OCI-LY1 (cell line): Measurements from ENCODE around the gene EIF6.

Experiments used
- H2AFZ ChIP-seq: fragments of 200-600 bp; sonication (generic), shearing (Covaris generic); 2 replicates; pipeline ENCODE4 v1.6.0; 2014; ENCODE audit warnings: antibody characterized with exemption, mild to moderate bottlenecking, low read length
- H3F3A ChIP-seq: fragments of 200-600 bp; sonication (generic), shearing (Covaris generic); 2 replicates; pipeline ENCODE4 v1.6.0; 2014; ENCODE audit warnings: mild to moderate bottlenecking, antibody characterized with exemption, low read length, moderate library complexity; ENCODE audit not compliant: insufficient read depth
- H3K27ac ChIP-seq: fragments of 200-600 bp; sonication (generic); 2 replicates; pipeline ENCODE4 v1.5.1; 2014; ENCODE audit warnings: low read length, mixed run types, mild to moderate bottlenecking, low read depth; ENCODE audit not compliant: poor library complexity, severe bottlenecking
- H3K27me3 ChIP-seq: fragments of 200-600 bp; sonication (generic); 2 replicates; pipeline ENCODE4 v1.6.0; 2014; ENCODE audit warnings: antibody characterized with exemption, mild to moderate bottlenecking, low read length, moderate library complexity; ENCODE audit not compliant: insufficient read depth
- H3K36me3 ChIP-seq: fragments of 200-600 bp; sonication (generic); 2 replicates; pipeline ENCODE4 v1.6.1; 2014; ENCODE audit warnings: mild to moderate bottlenecking, antibody characterized with exemption, low read length, moderate library complexity, mixed read lengths; ENCODE audit not compliant: insufficient read depth
- H3K4me1 ChIP-seq: fragments of 200-600 bp; sonication (generic); 2 replicates; pipeline ENCODE4 v1.5.1; 2014; ENCODE audit warnings: mild to moderate bottlenecking, low read length, moderate library complexity; ENCODE audit not compliant: insufficient read depth, severe bottlenecking
- H3K4me2 ChIP-seq: fragments of 200-600 bp; sonication (generic), shearing (Covaris generic); 2 replicates; pipeline ENCODE4 v1.6.1; 2014; ENCODE audit warnings: low read length
- H3K4me3 ChIP-seq: fragments of 200-600 bp; sonication (generic); 2 replicates; pipeline ENCODE4 v1.5.1; 2014; ENCODE audit warnings: low read length, low read depth, mild to moderate bottlenecking, mixed read lengths; ENCODE audit not compliant: poor library complexity, severe bottlenecking
- H3K79me2 ChIP-seq: fragments of 200-600 bp; shearing (Covaris generic); 2 replicates; pipeline ENCODE4 v1.6.1; 2016; ENCODE audit warnings: mixed run types, low read length, mixed read lengths; ENCODE audit not compliant: insufficient read depth
- H3K9ac ChIP-seq: fragments of 200-600 bp; sonication (generic), shearing (Covaris generic); 2 replicates; pipeline ENCODE4 v1.6.1; 2014; ENCODE audit warnings: mild to moderate bottlenecking, low read length, mixed read lengths
- H3K9me2 ChIP-seq: fragments of 200-600 bp; sonication (generic), shearing (Covaris generic); 2 replicates; pipeline ENCODE4 v1.6.1; 2014; ENCODE audit warnings: low read depth, mild to moderate bottlenecking, low read length, mixed read lengths
- H3K9me3 ChIP-seq: fragments of 200-600 bp; shearing (Covaris generic); 2 replicates; pipeline ENCODE4 v1.6.1; 2014; ENCODE audit warnings: low read length, mixed read lengths
- H4K20me1 ChIP-seq: fragments of 200-600 bp; sonication (generic), shearing (Covaris generic); 2 replicates; pipeline ENCODE4 v1.6.0; 2016; ENCODE audit warnings: mild to moderate bottlenecking, low read length; ENCODE audit not compliant: insufficient read depth
- CTCF ChIP-seq: fragments of 200-600 bp; sonication (generic), shearing (Covaris generic); IDR thresholded peaks from 2 replicates; pipeline ENCODE4 v1.5.1; 2017; ENCODE audit warnings: mild to moderate bottlenecking, antibody characterized with exemption, low read length, moderate library complexity, mixed read lengths
- EZH2 ChIP-seq: fragments of 200-600 bp; sonication (generic), shearing (Covaris generic); IDR thresholded peaks from 2 replicates; pipeline ENCODE4 v1.8.0; 2017; ENCODE audit warnings: borderline replicate concordance, mixed run types, mild to moderate bottlenecking, antibody characterized with exemption, low read length, moderate library complexity, mixed read lengths

Gene EIF6

GRCh38 chr20:35279533-35280174 is 4.9 kb downstream of the EIF6 start:
- Histone ChIP-seq H3K79me2 (peaks cover 12% of the 10 kb centered on the region), H3K9me3 (no peaks in the 10 kb centered on the region), H4K20me1 (no peaks in the 10 kb centered on the region), H3K36me3 (peaks cover 55% of the 10 kb centered on the region), H3K4me1 (peaks cover 24% of the 10 kb centered on the region), H3F3A (peaks cover 5% of the 10 kb centered on the region), H3K27ac (no peak overlapping the region), H2AFZ (no peak overlapping the region), H3K9me2 (no peaks in the 10 kb centered on the region), H3K27me3 (no peaks in the 10 kb centered on the region), H3K4me2 (no peak overlapping the region), H3K4me3 (no peak overlapping the region), H3K9ac (no peak overlapping the region)
- TF ChIP-seq CTCF: no peak
- no peak for TF ChIP-seq EZH2

GRCh38 chr20:35279040-35279439 is 5.5 kb downstream of the EIF6 start:
- Histone ChIP-seq H3K27me3 (no peaks in the 10 kb centered on the region), H4K20me1 (no peaks in the 10 kb centered on the region), H3K9me2 (no peaks in the 10 kb centered on the region), H3K4me1 (peaks cover 24% of the 10 kb centered on the region), H3K9me3 (no peaks in the 10 kb centered on the region), H3F3A (peaks cover 5% of the 10 kb centered on the region), H3K4me2 (no peak overlapping the region), H3K4me3 (no peak overlapping the region), H3K36me3 (peaks cover 55% of the 10 kb centered on the region), H2AFZ (no peak overlapping the region), H3K79me2 (peaks cover 11% of the 10 kb centered on the region), H3K9ac (no peak overlapping the region), H3K27ac (peak overlapping the region; percentile 28)
- TF ChIP-seq CTCF (no peak), EZH2 (no peak)

GRCh38 chr20:35277531-35278395 is 6.8 kb downstream of the EIF6 start, which contains the start of gene MMP24OS:
MMP24OS (minus strand) TSS chr20:35278122; CDS start chr20:35277929, 193 bp downstream.
- H3K9me2 ChIP-seq: no peaks in the 10 kb centered on the region
- H3K4me3 ChIP-seq: peak within 1 kb of the TSS; percentile 88
- no peaks in the 10 kb centered on the region for H3K9me3 ChIP-seq
- H3K9ac ChIP-seq: peak within 1 kb of the TSS; percentile 93
- H3K79me2 ChIP-seq: no peaks in the 10 kb centered on the region
- no peak within 1 kb of the TSS for H2AFZ ChIP-seq
- TF ChIP-seq CTCF: peak; percentile 37
- no peak for TF ChIP-seq EZH2
- peak within 1 kb of the TSS; percentile 98 for H3K4me2 ChIP-seq
- peaks cover 15% of the 10 kb centered on the region for H3K4me1 ChIP-seq
- peaks cover 5% of the 10 kb centered on the region for H3F3A ChIP-seq
- H4K20me1 ChIP-seq: no peaks in the 10 kb centered on the region
- no peaks in the 10 kb centered on the region for H3K27me3 ChIP-seq
- peak within 1 kb of the TSS; percentile 65 for H3K27ac ChIP-seq
- peaks cover 55% of the 10 kb centered on the region for H3K36me3 ChIP-seq
